Activated CD8-positive, alpha-beta memory T cell treated with anti-CD3 and anti-CD28 coated beads, Interleukin-2, amount 50 U/mL, for 1 hour (primary cell): ENCODE results near the gene PER2.
"Not testable (repeated sequence)": the region's sequence is repeated elsewhere in the genome, so short reads cannot be mapped to it uniquely, and the experiment has no call there.

ENCODE experiments used
- DNase-seq: peaks from one replicate; pipeline ENCODE4 v3.0.0-alpha.2; 2020; ENCODE audit errors: extremely low read depth

Gene PER2

GRCh38 chr2:238286987-238287736 is 1.2 kb downstream of the PER2 start:
- DNase-seq, result no peak

GRCh38 chr2:238286551-238286950 is 1.9 kb downstream of the PER2 start:
- no peak for DNase-seq

- DNase-seq, result no peak
These were observed 2.3 kb downstream of the PER2 start for GRCh38 chr2:238286095-238286494.

GRCh38 chr2:238285653-238286082 is 2.7 kb downstream of the PER2 start:
- DNase-seq, result no peak

GRCh38 chr2:238284802-238285515 is 3.5 kb downstream of the PER2 start:
- no peak for DNase-seq

- DNase-seq, result no peak
These were observed 5.3 kb downstream of the PER2 start for GRCh38 chr2:238282861-238283738.

GRCh38 chr2:238281826-238282480 is 6.5 kb downstream of the PER2 start:
- no peak for DNase-seq

- no peak for DNase-seq
These were observed 8.2 kb downstream of the PER2 start for GRCh38 chr2:238280083-238280825.

GRCh38 chr2:238279324-238279682 is 9.1 kb downstream of the PER2 start:
- DNase-seq, result no peak

- no peak for DNase-seq
These were observed 9.6 kb downstream of the PER2 start for GRCh38 chr2:238278626-238279323.

- DNase-seq, result no peak
These were observed 10.7 kb downstream of the PER2 start for GRCh38 chr2:238277695-238278094.

- no peak for DNase-seq
These were observed 14.1 kb downstream of the PER2 start for GRCh38 chr2:238274152-238274865.

- DNase-seq, result not testable (repeated sequence)
These were observed 15.0 kb downstream of the PER2 start for GRCh38 chr2:238273433-238273832.

GRCh38 chr2:238272156-238272555 is 16.3 kb downstream of the PER2 start:
- DNase-seq, result no peak

- not testable (repeated sequence) for DNase-seq
These were observed 16.7 kb downstream of the PER2 start for GRCh38 chr2:238271686-238272085.

GRCh38 chr2:238271061-238271554 is 17.3 kb downstream of the PER2 start:
- no peak for DNase-seq

- no peak for DNase-seq
These were observed 17.8 kb downstream of the PER2 start for GRCh38 chr2:238270606-238271005.

- DNase-seq, result no peak
These were observed 18.7 kb downstream of the PER2 start for GRCh38 chr2:238269741-238270140.

GRCh38 chr2:238267884-238268680 is 20.3 kb downstream of the PER2 start:
- DNase-seq, result no peak
